H9 (cell line): ENCODE results near the gene BBS2. TPM values are rescaled to one million over a fixed set of nuclear protein-coding genes. Genes with fewer than 3 reads are reported as not detected.

Experiments used
- DNase-seq: peaks from one replicate; pipeline ENCODE4 v3.0.0-alpha.2; 2017
- H2AFZ ChIP-seq: one replicate; pipeline ENCODE4 v1.6.1; 2013; ENCODE audit warnings: mild to moderate bottlenecking, low read length, control low read depth, moderate library complexity
- H2AK5ac ChIP-seq: 2 replicates; pipeline ENCODE4 v1.6.1; 2013; ENCODE audit warnings: low read length, control low read depth, mixed read lengths; ENCODE audit not compliant: insufficient read length
- H2BK120ac ChIP-seq: one replicate; pipeline ENCODE4 v1.6.1; 2013; ENCODE audit warnings: low read depth, mild to moderate bottlenecking, low read length, control low read depth, inconsistent platforms; ENCODE audit not compliant: poor library complexity, severe bottlenecking
- H2BK12ac ChIP-seq: 2 replicates; pipeline ENCODE4 v1.6.1; 2013; ENCODE audit warnings: low read length, control low read depth, mixed read lengths, low read depth; ENCODE audit not compliant: insufficient read length
- H2BK15ac ChIP-seq: 2 replicates; pipeline ENCODE4 v1.6.1; 2013; ENCODE audit warnings: low read depth, low read length, control low read depth
- H2BK20ac ChIP-seq: one replicate; pipeline ENCODE4 v1.6.1; 2013; ENCODE audit warnings: low read depth, mild to moderate bottlenecking, low read length, control low read depth, inconsistent platforms; ENCODE audit not compliant: poor library complexity, severe bottlenecking
- H2BK5ac ChIP-seq: 2 replicates; pipeline ENCODE4 v1.6.1; 2013; ENCODE audit warnings: low read length, control low read depth, mixed read lengths; ENCODE audit not compliant: insufficient read length
- H3K14ac ChIP-seq: 2 replicates; pipeline ENCODE4 v1.6.1; 2013; ENCODE audit warnings: low read length, control low read depth; ENCODE audit not compliant: insufficient read depth
- H3K18ac ChIP-seq: 2 replicates; pipeline ENCODE4 v1.6.1; 2013; ENCODE audit warnings: low read depth, mild to moderate bottlenecking, mixed read lengths, low read length, control low read depth; ENCODE audit not compliant: insufficient read length
- H3K23ac ChIP-seq: 2 replicates; pipeline ENCODE4 v1.6.1; 2013; ENCODE audit warnings: low read length, control low read depth, mixed read lengths, low read depth; ENCODE audit not compliant: insufficient read length
- H3K23me2 ChIP-seq: 2 replicates; pipeline ENCODE4 v1.6.1; 2013; ENCODE audit warnings: low read depth, mild to moderate bottlenecking, mixed read lengths, low read length, control low read depth; ENCODE audit not compliant: insufficient read length, poor library complexity, severe bottlenecking
- H3K27ac ChIP-seq: 2 replicates; pipeline ENCODE4 v1.5.1; 2013; ENCODE audit warnings: low read length, control low read depth, mixed read lengths, low read depth; ENCODE audit not compliant: insufficient read length
- H3K27me3 ChIP-seq: 2 replicates; pipeline ENCODE4 v1.6.1; 2013; ENCODE audit warnings: low read length, control low read depth, inconsistent platforms; ENCODE audit not compliant: insufficient read depth
- H3K4ac ChIP-seq: 2 replicates; pipeline ENCODE4 v1.6.1; 2013; ENCODE audit warnings: low read depth, mild to moderate bottlenecking, control low read depth, inconsistent platforms, low read length, moderate library complexity
- H3K4me1 ChIP-seq: 2 replicates; pipeline ENCODE4 v1.6.1; 2013; ENCODE audit warnings: low read length, control low read depth, inconsistent platforms; ENCODE audit not compliant: insufficient read depth
- H3K4me2 ChIP-seq: 2 replicates; pipeline ENCODE4 v1.6.1; 2013; ENCODE audit warnings: low read length, control low read depth, mixed read lengths; ENCODE audit not compliant: insufficient read length, insufficient read depth
- H3K56ac ChIP-seq: 2 replicates; pipeline ENCODE4 v1.6.1; 2013; ENCODE audit warnings: low read depth, mild to moderate bottlenecking, mixed read lengths, low read length, control low read depth; ENCODE audit not compliant: insufficient read length
- H3K79me1 ChIP-seq: 2 replicates; pipeline ENCODE4 v1.6.1; 2013; ENCODE audit warnings: low read depth, mild to moderate bottlenecking, moderate library complexity, low read length, control low read depth, inconsistent platforms; ENCODE audit not compliant: insufficient read depth, poor library complexity, severe bottlenecking
- H3K79me2 ChIP-seq: 2 replicates; pipeline ENCODE4 v1.6.1; 2013; ENCODE audit warnings: low read length, control low read depth, inconsistent platforms; ENCODE audit not compliant: insufficient read depth
- H3K9ac ChIP-seq: 2 replicates; pipeline ENCODE4 v1.6.1; 2013; ENCODE audit warnings: low read length, control low read depth, mixed read lengths; ENCODE audit not compliant: insufficient read length; ENCODE audit errors: extremely low read depth
- H3K9me3 ChIP-seq: one replicate; pipeline ENCODE4 v1.6.1; 2013; ENCODE audit warnings: low read depth, low read length, inconsistent platforms; ENCODE audit not compliant: control insufficient read depth
- H3T11ph ChIP-seq: one replicate; pipeline ENCODE4 v1.6.1; 2013; ENCODE audit warnings: mild to moderate bottlenecking, low read length, control low read depth, inconsistent platforms
- H4K20me1 ChIP-seq: one replicate; pipeline ENCODE4 v1.6.1; 2013; ENCODE audit not compliant: control insufficient read depth, insufficient read length, insufficient read depth
- H4K5ac ChIP-seq: 2 replicates; pipeline ENCODE4 v1.6.1; 2013; ENCODE audit warnings: low read depth, mild to moderate bottlenecking, mixed read lengths, low read length, control low read depth; ENCODE audit not compliant: insufficient read length
- H4K8ac ChIP-seq: replicated peaks from 2 replicates; pipeline ENCODE4 v1.6.1; 2013; ENCODE audit warnings: low read length, control low read depth, mixed read lengths, low read depth; ENCODE audit not compliant: insufficient read length
- H4K91ac ChIP-seq: 2 replicates; pipeline ENCODE4 v1.6.1; 2013; ENCODE audit warnings: low read depth, mild to moderate bottlenecking, moderate library complexity, mixed read lengths, low read length, control low read depth; ENCODE audit not compliant: insufficient read length
- H3K27ac Mint-ChIP-seq, 3 experiments: 2 replicates in 2 of 3; 3 replicates in 1 of 3; pipeline ENCODE4 v1.8.0; 2020 to 2021; ENCODE audit warnings: mixed read lengths in 3 of 3, mild to moderate bottlenecking in 1 of 3, moderate library complexity in 1 of 3
- H3K27me3 Mint-ChIP-seq: 2 replicates; pipeline ENCODE4 v1.8.0; 2021; ENCODE audit warnings: low read depth, mild to moderate bottlenecking, moderate library complexity, mixed read lengths
- H3K36me3 Mint-ChIP-seq, 3 experiments: 2 replicates in 2 of 3; 3 replicates in 1 of 3; pipeline ENCODE4 v1.8.0; 2020 to 2021; ENCODE audit warnings: low read depth in 3 of 3, mixed read lengths in 3 of 3; ENCODE audit not compliant: insufficient read depth in 1 of 3
- H3K4me1 Mint-ChIP-seq, 2 experiments: 2 replicates each; pipeline ENCODE4 v1.8.0; 2020; ENCODE audit warnings: mixed read lengths in 2 of 2
- H3K4me3 Mint-ChIP-seq, 2 experiments: 2 replicates in 1 of 2; 3 replicates in 1 of 2; pipeline ENCODE4 v1.8.0; 2020 to 2021; ENCODE audit warnings: mild to moderate bottlenecking in 2 of 2, mixed read lengths in 2 of 2, moderate library complexity in 1 of 2
- H3K9me3 Mint-ChIP-seq, 2 experiments: 2 replicates in 1 of 2; 3 replicates in 1 of 2; pipeline ENCODE4 v1.8.0; 2020; ENCODE audit warnings: mild to moderate bottlenecking in 2 of 2, mixed read lengths in 2 of 2, moderate library complexity in 1 of 2
- WGBS: extraction: QIAGEN DNeasy Blood & Tissue Kit; methylation state at CpG from one replicate; pipeline ENCODE4 v1.1.7; 2013; ENCODE audit warnings: missing lambda C conversion rate, low lambda C conversion rate, mixed read lengths; ENCODE audit not compliant: insufficient read length; ENCODE audit errors: extremely low coverage; 5-methylcytosine and 5-hydroxymethylcytosine counted together
- total RNA-seq: library from RNA; stranded (reverse); gene quantifications from 2 replicates; pipeline ENCODE4 v1.2.1, GENCODE V29; 2021
- TF ChIP-seq, protein P1 (sequence below): fragments of 200-600 bp; sonication (generic); conservative IDR thresholded peaks from 3 replicates; pipeline ENCODE4 v1.8.0; 2021; ENCODE audit warnings: antibody characterized with exemption, mild to moderate bottlenecking

Gene BBS2
- total RNA-seq, 1 experiment from 2014 or later, result 13.1 TPM

GRCh38 chr16:56518425-56518824 is 1.4 kb downstream of the BBS2 start:
- Histone ChIP-seq H3K56ac (no peak overlapping the region), H3K4me2 (no peak overlapping the region), H4K5ac (no peak overlapping the region), H2AK5ac (no peak overlapping the region), H3K4ac (no peak overlapping the region), H3K27ac (no peak overlapping the region), H3K9me3 (no peaks in the 10 kb centered on the region), H3K79me2 (no peaks in the 10 kb centered on the region), H2BK12ac (no peak overlapping the region), H2AFZ (no peak overlapping the region), H2BK15ac (no peak overlapping the region), H2BK5ac (no peak overlapping the region), H4K91ac (no peak overlapping the region), H4K20me1 (no peaks in the 10 kb centered on the region), H3T11ph (no peak overlapping the region), H3K27me3 (no peaks in the 10 kb centered on the region), H2BK120ac (no peak overlapping the region), H3K18ac (no peak overlapping the region), H3K4me1 (no peaks in the 10 kb centered on the region), H3K23me2 (peaks cover 6% of the 10 kb centered on the region), H3K9ac (no peak overlapping the region), H3K23ac (no peak overlapping the region), H4K8ac (no peak overlapping the region), H3K14ac (no peak overlapping the region), H3K79me1 (no peaks in the 10 kb centered on the region), H2BK20ac (no peak overlapping the region)
- no peak for DNase-seq
- Mint-ChIP-seq H3K4me1 (peaks cover 7 to 16% of the 10 kb centered on the region in 2 experiments), H3K27me3 (peaks cover 3% of the 10 kb centered on the region), H3K27ac (no peak overlapping the region), H3K9me3 (no peaks in the 10 kb centered on the region), H3K4me3 (peak overlapping the region; percentile 79 to 85; a peak in 4 of 5 replicates), H3K36me3 (no peaks in the 10 kb centered on the region)
- no CpG with 5 or more reads among the region's 7 CpGs for WGBS
- TF ChIP-seq, protein P1, sequence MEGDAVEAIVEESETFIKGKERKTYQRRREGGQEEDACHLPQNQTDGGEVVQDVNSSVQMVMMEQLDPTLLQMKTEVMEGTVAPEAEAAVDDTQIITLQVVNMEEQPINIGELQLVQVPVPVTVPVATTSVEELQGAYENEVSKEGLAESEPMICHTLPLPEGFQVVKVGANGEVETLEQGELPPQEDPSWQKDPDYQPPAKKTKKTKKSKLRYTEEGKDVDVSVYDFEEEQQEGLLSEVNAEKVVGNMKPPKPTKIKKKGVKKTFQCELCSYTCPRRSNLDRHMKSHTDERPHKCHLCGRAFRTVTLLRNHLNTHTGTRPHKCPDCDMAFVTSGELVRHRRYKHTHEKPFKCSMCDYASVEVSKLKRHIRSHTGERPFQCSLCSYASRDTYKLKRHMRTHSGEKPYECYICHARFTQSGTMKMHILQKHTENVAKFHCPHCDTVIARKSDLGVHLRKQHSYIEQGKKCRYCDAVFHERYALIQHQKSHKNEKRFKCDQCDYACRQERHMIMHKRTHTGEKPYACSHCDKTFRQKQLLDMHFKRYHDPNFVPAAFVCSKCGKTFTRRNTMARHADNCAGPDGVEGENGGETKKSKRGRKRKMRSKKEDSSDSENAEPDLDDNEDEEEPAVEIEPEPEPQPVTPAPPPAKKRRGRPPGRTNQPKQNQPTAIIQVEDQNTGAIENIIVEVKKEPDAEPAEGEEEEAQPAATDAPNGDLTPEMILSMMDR, result no peak
